ENCODE data around the gene KLC4. TPM values are rescaled to one million over a fixed set of nuclear protein-coding genes. Genes with fewer than 3 reads are reported as not detected.

KLC4 gene
- total and polyA plus RNA-seq, 9 of the 15 experiments (the other 6 are each of a cell fraction or from before 2014, with no cell fraction given): 1.7 to 16.2 (median 7.7) TPM

- TF ChIP-seq DDX20 (tag; IDR thresholded peaks at IDR 0.05; ENCODE audit: low read depth): no peak
- TF ChIP-seq MBD1 (CRISPR knock-in tag; IDR thresholded peaks at IDR 0.05): no peak
- peak; percentile 97 for TF ChIP-seq POLR2A (conservative IDR thresholded peaks at IDR 0.05)
- no peak for TF ChIP-seq ZNF644 (tag; IDR thresholded peaks at IDR 0.05; ENCODE audit: low read depth)
- no peak; the same call in 1 of the 2 replicates for TF ChIP-seq NR2C2 (CRISPR knock-in tag; IDR thresholded peaks at IDR 0.05)
- TF ChIP-seq NR2C2 (tag; IDR thresholded peaks at IDR 0.05): peak; percentile 93
- no peak for TF ChIP-seq ZNF695 (CRISPR knock-in tag; IDR thresholded peaks at IDR 0.05)
- no peak for TF ChIP-seq PTRF (tag; IDR thresholded peaks at IDR 0.05)
- no peak for TF ChIP-seq EP300 (IDR thresholded peaks at IDR 0.05; ENCODE audit: low read length)
- TF ChIP-seq ZNF146 (CRISPR knock-in tag; IDR thresholded peaks at IDR 0.05; ENCODE audit: unreplicated experiment): no peak
- peak; percentile 67 for TF ChIP-seq DPF2 (IDR thresholded peaks at IDR 0.05)
- no peak for TF ChIP-seq XRCC4 (IDR thresholded peaks at IDR 0.05; ENCODE audit: extremely low read depth, insufficient read depth, insufficient read length)
- TF ChIP-seq MAZ (CRISPR knock-in tag; conservative IDR thresholded peaks at IDR 0.05 in 1 of 2, IDR thresholded peaks at IDR 0.05 in 1 of 2): peak; percentile 38 to 65
- peak; percentile 73; the same call in 1 of the 2 replicates for TF ChIP-seq RAD51 (IDR thresholded peaks at IDR 0.05; ENCODE audit: borderline replicate concordance, low read depth)
- TF ChIP-seq ATF1 (CRISPR knock-in tag; IDR thresholded peaks at IDR 0.05): peak; percentile 99
- TF ChIP-seq ATF1 (tag; IDR thresholded peaks at IDR 0.05): peak; percentile 100
- TF ChIP-seq SMARCA4 (IDR thresholded peaks at IDR 0.05): no peak
- peak in 1 of 2 experiments; percentile 63; a peak in 1 of 4 replicates for TF ChIP-seq SRF (CRISPR knock-in tag; IDR thresholded peaks at IDR 0.05)
- no peak for TF ChIP-seq ZNF318 (IDR thresholded peaks at IDR 0.05; ENCODE audit: borderline replicate concordance in 1 of 2, low read depth in 1 of 2)
- TF ChIP-seq TAF7 (tag; IDR thresholded peaks at IDR 0.05): peak; percentile 59
Measured at GRCh38 chr6:43059168-43060033, at the start of gene KLC4, which contains the start of gene MRPL2 (continued).
